Heart left ventricle (tissue), 13 donors: ENCODE results near the gene FTCDNL1.

Source experiments
- CTCF ChIP-seq, 12 donors: fragments of 200-600 bp; sonication (generic) in 4 of 12; IDR thresholded peaks; one replicate each; pipeline versions ENCODE4 v1.5.0 to v1.8.0; 2018 to 2022; ENCODE audit warnings: antibody characterized with exemption in 12 of 12, mild to moderate bottlenecking in 5 of 12
- POLR2A ChIP-seq, 2 donors: fragments of 450-650 bp; IDR thresholded peaks; one replicate each; pipeline ENCODE4 v1.6.1; 2017; ENCODE audit warnings: antibody characterized with exemption in 2 of 2, mild to moderate bottlenecking in 2 of 2, moderate library complexity in 2 of 2
- donor health status: ischemic (EF 13 %, LVEDD 7.1; RV severe dilation, severe dysfunction).
- donor health status: DM: no; HTN: yes; CAD: no.
- donor health status: DM: no; HTN: no; CAD: no.
- donor health status: ischemic (EF 25% LVEDD 6.9; RV normal size, moderate dysfunction).
- donor health status: ischemic (EF 25% LVEDD 5.7; RV mildly dilated, moderate dysfunction).
- donor health status: ischemic (EF 35%, LVEDD 5.7; RV mildly dilated, moderate dysfunction).
- donor health status: nonischemic (EF 11% LVEDD 7.7; RV severe dilation, severe dysfunction).
- donor health status: DM: yes; HTN: yes; CAD: no.
- donor health status: PGD.
- donor health status: ischemic (EF 29% LVEDD 5.4; RV normal size, mild dysfunction).
- donor health status: nonischemic (EF 23%, LVEDD 6.1; RV moderate dilation, normal function).

- TF ChIP-seq CTCF (IDR thresholded peaks at IDR 0.05), result peak in 4 of 12 donors; percentile 2 to 4 (median 2)
- no peak for TF ChIP-seq POLR2A (IDR thresholded peaks at IDR 0.05)
These were observed 464 bp upstream of the FTCDNL1 start for GRCh38 chr2:199851501-199851810.
